ENCODE results near the gene ZDHHC1. TPM values are rescaled to one million over a fixed set of nuclear protein-coding genes. Genes with fewer than 3 reads are reported as not detected.
A peak's percentile ranks its signal among the peaks of the same experiment; 100 is the strongest.

ZDHHC1 gene
- total and polyA plus RNA-seq, 4 donors = 0.33 to 1.6 (median 1.1) TPM

GRCh38 chr16:67449336-67449735 is 33.1 kb upstream of the ZDHHC1 start:
- DNase-seq (ENCODE audit: low spot score) = no peak
- H3K9ac ChIP-seq (ENCODE audit: low read depth in 1 of 2, low read length in 2 of 2) = no peak overlapping the region
- peaks cover 38 to 81% (median 65%) of the 10 kb centered on the region in 4 donors for H3K4me1 ChIP-seq (ENCODE audit: control insufficient read depth in 4 of 4, insufficient read depth in 4 of 4, low read length in 3 of 4)
- H3K36me3 ChIP-seq (ENCODE audit: control insufficient read depth in 4 of 4, insufficient read depth in 3 of 4, low read depth in 1 of 4, low read length in 3 of 4) = peaks cover 2 to 9% (median 5%) of the 10 kb centered on the region in 4 donors
- peak overlapping the region; percentile 20 to 42 for H3K27ac ChIP-seq (ENCODE audit: low read depth in 1 of 2, low read length in 2 of 2)
- WGBS = 29% methylated on average over 2 of the region's 2 CpGs
- no peak overlapping the region for H3K4me3 ChIP-seq (ENCODE audit: low read depth in 1 of 3, low read length in 3 of 3)
- no peaks in the 10 kb centered on the region for H3K9me3 ChIP-seq (ENCODE audit: control insufficient read depth in 4 of 4, low read length in 3 of 4)
- H3K27me3 ChIP-seq (ENCODE audit: control insufficient read depth in 4 of 4, insufficient read depth in 4 of 4, low read length in 3 of 4) = no peaks in the 10 kb centered on the region
- TF ChIP-seq HNF4G (IDR thresholded peaks at IDR 0.05) (no peak), TAF1 (conservative IDR thresholded peaks at IDR 0.05) (no peak), RAD21 (IDR thresholded peaks at IDR 0.05) (no peak), NR2F2 (IDR thresholded peaks at IDR 0.05) (no peak), SP1 (IDR thresholded peaks at IDR 0.05) (no peak), RXRA (IDR thresholded peaks at IDR 0.05) (no peak), JUND (IDR thresholded peaks at IDR 0.05) (no peak), FOXA1 (IDR thresholded peaks at IDR 0.05) (no peak), ZBTB33 (IDR thresholded peaks at IDR 0.05) (no peak), HNF4A (conservative IDR thresholded peaks at IDR 0.05) (no peak), EGR1 (IDR thresholded peaks at IDR 0.05; ENCODE audit: low read depth in 2 of 2) (no peak), FOXA2 (IDR thresholded peaks at IDR 0.05) (no peak), ATF3 (IDR thresholded peaks at IDR 0.05) (no peak), GABPA (IDR thresholded peaks at IDR 0.05 in 1 of 2, conservative IDR thresholded peaks at IDR 0.05 in 1 of 2) (no peak), YY1 (IDR thresholded peaks at IDR 0.05) (no peak)
- TF ChIP-seq, protein P1, sequence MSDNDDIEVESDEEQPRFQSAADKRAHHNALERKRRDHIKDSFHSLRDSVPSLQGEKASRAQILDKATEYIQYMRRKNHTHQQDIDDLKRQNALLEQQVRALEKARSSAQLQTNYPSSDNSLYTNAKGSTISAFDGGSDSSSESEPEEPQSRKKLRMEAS (IDR thresholded peaks at IDR 0.05) = no peak
- TF ChIP-seq, protein P2, sequence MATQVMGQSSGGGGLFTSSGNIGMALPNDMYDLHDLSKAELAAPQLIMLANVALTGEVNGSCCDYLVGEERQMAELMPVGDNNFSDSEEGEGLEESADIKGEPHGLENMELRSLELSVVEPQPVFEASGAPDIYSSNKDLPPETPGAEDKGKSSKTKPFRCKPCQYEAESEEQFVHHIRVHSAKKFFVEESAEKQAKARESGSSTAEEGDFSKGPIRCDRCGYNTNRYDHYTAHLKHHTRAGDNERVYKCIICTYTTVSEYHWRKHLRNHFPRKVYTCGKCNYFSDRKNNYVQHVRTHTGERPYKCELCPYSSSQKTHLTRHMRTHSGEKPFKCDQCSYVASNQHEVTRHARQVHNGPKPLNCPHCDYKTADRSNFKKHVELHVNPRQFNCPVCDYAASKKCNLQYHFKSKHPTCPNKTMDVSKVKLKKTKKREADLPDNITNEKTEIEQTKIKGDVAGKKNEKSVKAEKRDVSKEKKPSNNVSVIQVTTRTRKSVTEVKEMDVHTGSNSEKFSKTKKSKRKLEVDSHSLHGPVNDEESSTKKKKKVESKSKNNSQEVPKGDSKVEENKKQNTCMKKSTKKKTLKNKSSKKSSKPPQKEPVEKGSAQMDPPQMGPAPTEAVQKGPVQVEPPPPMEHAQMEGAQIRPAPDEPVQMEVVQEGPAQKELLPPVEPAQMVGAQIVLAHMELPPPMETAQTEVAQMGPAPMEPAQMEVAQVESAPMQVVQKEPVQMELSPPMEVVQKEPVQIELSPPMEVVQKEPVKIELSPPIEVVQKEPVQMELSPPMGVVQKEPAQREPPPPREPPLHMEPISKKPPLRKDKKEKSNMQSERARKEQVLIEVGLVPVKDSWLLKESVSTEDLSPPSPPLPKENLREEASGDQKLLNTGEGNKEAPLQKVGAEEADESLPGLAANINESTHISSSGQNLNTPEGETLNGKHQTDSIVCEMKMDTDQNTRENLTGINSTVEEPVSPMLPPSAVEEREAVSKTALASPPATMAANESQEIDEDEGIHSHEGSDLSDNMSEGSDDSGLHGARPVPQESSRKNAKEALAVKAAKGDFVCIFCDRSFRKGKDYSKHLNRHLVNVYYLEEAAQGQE (IDR thresholded peaks at IDR 0.05) = no peak
- TF ChIP-seq, protein P3, sequence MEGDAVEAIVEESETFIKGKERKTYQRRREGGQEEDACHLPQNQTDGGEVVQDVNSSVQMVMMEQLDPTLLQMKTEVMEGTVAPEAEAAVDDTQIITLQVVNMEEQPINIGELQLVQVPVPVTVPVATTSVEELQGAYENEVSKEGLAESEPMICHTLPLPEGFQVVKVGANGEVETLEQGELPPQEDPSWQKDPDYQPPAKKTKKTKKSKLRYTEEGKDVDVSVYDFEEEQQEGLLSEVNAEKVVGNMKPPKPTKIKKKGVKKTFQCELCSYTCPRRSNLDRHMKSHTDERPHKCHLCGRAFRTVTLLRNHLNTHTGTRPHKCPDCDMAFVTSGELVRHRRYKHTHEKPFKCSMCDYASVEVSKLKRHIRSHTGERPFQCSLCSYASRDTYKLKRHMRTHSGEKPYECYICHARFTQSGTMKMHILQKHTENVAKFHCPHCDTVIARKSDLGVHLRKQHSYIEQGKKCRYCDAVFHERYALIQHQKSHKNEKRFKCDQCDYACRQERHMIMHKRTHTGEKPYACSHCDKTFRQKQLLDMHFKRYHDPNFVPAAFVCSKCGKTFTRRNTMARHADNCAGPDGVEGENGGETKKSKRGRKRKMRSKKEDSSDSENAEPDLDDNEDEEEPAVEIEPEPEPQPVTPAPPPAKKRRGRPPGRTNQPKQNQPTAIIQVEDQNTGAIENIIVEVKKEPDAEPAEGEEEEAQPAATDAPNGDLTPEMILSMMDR (IDR thresholded peaks at IDR 0.05; ENCODE audit: low read depth, low read length, missing input control) = no peak
